Mammary epithelial cell (primary cell): Measurements from ENCODE around the gene DYNLT4.

Experiments
- CTCF ChIP-seq, 2 donors: IDR thresholded peaks in 1 of 2; conservative IDR thresholded peaks in 1 of 2; 2 replicates each; pipeline ENCODE4 v1.5.1; 2011 to 2012; ENCODE audit warnings: inconsistent platforms in 2 of 2, low read length in 2 of 2, mild to moderate bottlenecking in 2 of 2, control low read depth in 1 of 2, low read depth in 1 of 2; ENCODE audit not compliant: insufficient read depth in 1 of 2; ENCODE audit errors: extremely low read depth in 1 of 2
- EZH2 ChIP-seq: IDR thresholded peaks from 2 replicates; pipeline ENCODE4 v1.6.1; 2012; ENCODE audit warnings: low read length, inconsistent platforms, borderline replicate concordance

- TF ChIP-seq CTCF (conservative IDR thresholded peaks at IDR 0.05 in 1 of 2, IDR thresholded peaks at IDR 0.05 in 1 of 2; ENCODE audit: extremely low read depth in 1 of 2, insufficient read depth in 1 of 2, low read depth in 1 of 2, low read length in 2 of 2) (no peak), EZH2 (no peak)
These were observed 29.6 kb downstream of the DYNLT4 start for GRCh38 chr1:44777547-44777946.
